HG02885 (cell line): ENCODE results near the gene SLC1A4.

Experiments
- ATAC-seq: cut with Tn5 transposase; IDR thresholded peaks from one replicate; pipeline ENCODE4 v1.9.1; 2021; ENCODE audit warnings: mild to moderate bottlenecking; ENCODE audit not compliant: unreplicated experiment, poor library complexity

SLC1A4 gene

GRCh38 chr2:65069439-65069824 is 80.2 kb downstream of the SLC1A4 start:
- ATAC-seq: no peak

GRCh38 chr2:65070172-65070830 is 81.1 kb downstream of the SLC1A4 start:
- no peak for ATAC-seq

GRCh38 chr2:65070856-65071255 is 81.7 kb downstream of the SLC1A4 start:
- no peak for ATAC-seq

GRCh38 chr2:65071499-65072180 is 82.4 kb downstream of the SLC1A4 start:
- no peak for ATAC-seq

- ATAC-seq: peak; percentile 69
These were observed 83.2 kb downstream of the SLC1A4 start for GRCh38 chr2:65072181-65072970.
